Mesothelial cell of epicardium (in vitro differentiated cells): ENCODE measurements around the gene RTN3. TPM values are rescaled to one million over a fixed set of nuclear protein-coding genes. Genes with fewer than 3 reads are reported as not detected.

Source experiments
- DNase-seq, 2 experiments: peaks; one replicate each; pipeline ENCODE4 v3.0.0; 2021; ENCODE audit warnings: low spot score in 2 of 2; ENCODE audit not compliant: unreplicated experiment in 2 of 2
- H3K27ac Mint-ChIP-seq: 2 replicates; pipeline ENCODE4 v1.8.0; 2021; ENCODE audit warnings: mixed read lengths
- H3K27me3 Mint-ChIP-seq: 2 replicates; pipeline ENCODE4 v1.8.0; 2021; ENCODE audit warnings: low read depth, mixed read lengths
- H3K36me3 Mint-ChIP-seq: 2 replicates; pipeline ENCODE4 v1.8.0; 2021; ENCODE audit warnings: mixed read lengths
- H3K4me1 Mint-ChIP-seq: 2 replicates; pipeline ENCODE4 v1.8.0; 2021; ENCODE audit warnings: mixed read lengths
- H3K4me3 Mint-ChIP-seq: 2 replicates; pipeline ENCODE4 v1.8.0; 2021; ENCODE audit warnings: mild to moderate bottlenecking, moderate library complexity, mixed read lengths
- H3K9me3 Mint-ChIP-seq: 2 replicates; pipeline ENCODE4 v1.8.0; 2021; ENCODE audit warnings: mixed read lengths
- total RNA-seq: library from RNA; stranded (reverse); gene quantifications from 3 replicates; pipeline ENCODE4 v1.2.1, GENCODE V29; 2021
- TF ChIP-seq, protein P1 (sequence below): fragments of 200-600 bp; sonication (generic); IDR thresholded peaks from one replicate; pipeline ENCODE4 v1.5.0; 2021; ENCODE audit warnings: antibody characterized with exemption; ENCODE audit not compliant: unreplicated experiment

RTN3 gene
- total RNA-seq, 1 donor from 2014 or later = 92.4 TPM

DNA sequence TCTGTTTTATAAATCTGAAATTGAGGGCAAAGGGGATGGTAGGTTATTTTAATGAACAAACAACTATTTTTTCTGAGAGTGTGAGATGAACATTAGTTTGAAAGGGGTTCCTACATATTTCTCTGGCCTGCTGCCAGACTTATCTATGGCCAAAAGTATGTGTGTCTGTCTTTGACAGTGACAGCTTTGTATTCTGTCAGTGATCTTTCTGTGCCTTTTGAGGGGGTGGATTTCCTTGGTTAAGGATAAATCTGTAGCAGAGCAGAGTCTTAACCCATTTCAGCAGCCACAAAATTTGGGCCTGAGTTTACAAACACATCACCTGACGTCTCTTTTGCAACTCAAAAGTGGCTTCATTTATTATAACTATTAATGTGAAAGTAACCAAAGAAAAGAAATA lies 56.4 kb downstream of the RTN3 start:
- H3K4me3 Mint-ChIP-seq = no peak overlapping the region
- H3K36me3 Mint-ChIP-seq = peaks cover 1% of the 10 kb centered on the region
- no peak for DNase-seq
- no peaks in the 10 kb centered on the region for H3K9me3 Mint-ChIP-seq
- peak overlapping the region; percentile 45 for H3K27ac Mint-ChIP-seq
- TF ChIP-seq, protein P1, sequence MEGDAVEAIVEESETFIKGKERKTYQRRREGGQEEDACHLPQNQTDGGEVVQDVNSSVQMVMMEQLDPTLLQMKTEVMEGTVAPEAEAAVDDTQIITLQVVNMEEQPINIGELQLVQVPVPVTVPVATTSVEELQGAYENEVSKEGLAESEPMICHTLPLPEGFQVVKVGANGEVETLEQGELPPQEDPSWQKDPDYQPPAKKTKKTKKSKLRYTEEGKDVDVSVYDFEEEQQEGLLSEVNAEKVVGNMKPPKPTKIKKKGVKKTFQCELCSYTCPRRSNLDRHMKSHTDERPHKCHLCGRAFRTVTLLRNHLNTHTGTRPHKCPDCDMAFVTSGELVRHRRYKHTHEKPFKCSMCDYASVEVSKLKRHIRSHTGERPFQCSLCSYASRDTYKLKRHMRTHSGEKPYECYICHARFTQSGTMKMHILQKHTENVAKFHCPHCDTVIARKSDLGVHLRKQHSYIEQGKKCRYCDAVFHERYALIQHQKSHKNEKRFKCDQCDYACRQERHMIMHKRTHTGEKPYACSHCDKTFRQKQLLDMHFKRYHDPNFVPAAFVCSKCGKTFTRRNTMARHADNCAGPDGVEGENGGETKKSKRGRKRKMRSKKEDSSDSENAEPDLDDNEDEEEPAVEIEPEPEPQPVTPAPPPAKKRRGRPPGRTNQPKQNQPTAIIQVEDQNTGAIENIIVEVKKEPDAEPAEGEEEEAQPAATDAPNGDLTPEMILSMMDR = no peak
- H3K4me1 Mint-ChIP-seq = peaks cover 15% of the 10 kb centered on the region
- no peaks in the 10 kb centered on the region for H3K27me3 Mint-ChIP-seq

DNA sequence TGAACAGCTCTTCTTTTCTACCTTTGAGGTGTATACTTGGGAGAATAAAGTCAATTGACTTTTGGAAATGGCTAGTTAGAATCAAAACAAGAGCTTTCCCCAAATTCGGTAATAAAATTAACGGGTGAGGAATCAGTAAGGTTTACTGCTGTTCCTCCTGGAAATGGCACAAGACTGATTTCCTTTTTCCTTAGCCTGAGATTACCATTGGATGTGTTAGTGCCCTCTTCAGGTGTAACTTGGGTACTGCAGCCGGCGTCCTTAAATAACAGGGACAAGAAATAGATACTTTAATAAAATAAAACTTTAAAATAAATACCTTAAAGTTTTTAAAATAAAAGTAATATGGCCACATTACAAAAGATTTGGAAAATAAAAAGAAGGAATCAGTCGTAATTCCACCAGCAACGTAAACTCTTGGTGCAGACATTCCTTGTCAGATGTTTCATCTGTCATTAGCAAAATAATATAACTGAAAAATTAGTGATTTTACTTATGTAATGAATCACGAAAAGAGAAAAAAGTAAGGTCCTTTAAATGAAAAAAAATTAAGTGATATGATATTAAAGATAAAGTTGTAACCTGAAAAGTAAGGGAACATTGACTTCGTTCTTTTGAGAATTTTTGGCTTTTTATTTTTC lies 57.5 kb downstream of the RTN3 start:
- Mint-ChIP-seq H3K4me3 (no peak overlapping the region), H3K4me1 (peaks cover 15% of the 10 kb centered on the region), H3K36me3 (peaks cover 1% of the 10 kb centered on the region), H3K27ac (peak overlapping the region; percentile 76), H3K27me3 (no peaks in the 10 kb centered on the region), H3K9me3 (no peaks in the 10 kb centered on the region)
- TF ChIP-seq, protein P1 = peak; percentile 98
- DNase-seq = peak; percentile 33 to 79

DNA sequence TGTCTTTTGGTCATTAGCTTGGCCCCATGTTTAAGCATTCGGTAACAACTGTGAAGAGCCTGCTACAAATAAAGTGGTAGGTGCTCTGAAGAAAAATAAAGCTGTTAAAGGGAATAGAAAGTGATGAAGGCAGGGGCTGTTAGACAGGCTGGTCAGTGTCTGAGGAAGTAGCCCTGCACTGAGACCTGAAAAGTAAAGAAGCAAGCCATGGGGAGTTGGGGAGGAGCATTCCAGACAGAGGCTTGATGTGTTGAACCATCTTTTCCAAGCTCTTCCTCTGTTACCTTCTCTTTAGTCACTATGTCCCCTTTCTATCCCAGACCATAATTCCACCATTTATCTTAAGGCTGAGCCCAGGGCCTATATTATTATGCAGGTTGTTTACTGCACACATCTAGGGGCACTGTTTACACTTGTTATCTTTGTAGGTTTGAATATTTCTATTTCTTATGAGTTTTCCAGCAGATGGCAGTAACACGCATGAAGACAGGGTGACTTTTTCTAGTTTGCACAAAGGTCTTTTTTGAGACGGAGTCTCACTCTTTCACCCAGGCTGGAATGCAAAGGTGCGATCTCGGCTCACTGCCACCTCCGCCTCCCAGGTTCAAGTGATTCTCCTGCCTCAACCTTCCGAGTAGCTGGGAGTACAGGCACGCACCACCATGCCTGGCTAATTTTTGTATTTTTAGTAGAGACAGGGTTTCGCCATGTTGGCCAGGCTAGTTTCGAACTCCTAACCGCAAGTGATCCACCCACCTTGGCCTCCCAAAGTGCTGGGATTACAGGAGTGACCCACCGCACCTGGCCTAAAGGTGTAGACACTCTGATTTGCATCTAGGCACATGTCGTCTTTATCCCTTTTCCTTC lies 64.2 kb downstream of the RTN3 start:
- H3K36me3 Mint-ChIP-seq = peaks cover 4% of the 10 kb centered on the region
- TF ChIP-seq, protein P1 = no peak
- H3K4me1 Mint-ChIP-seq = no peaks in the 10 kb centered on the region
- DNase-seq = no peak
- no peaks in the 10 kb centered on the region for H3K9me3 Mint-ChIP-seq
- no peak overlapping the region for H3K4me3 Mint-ChIP-seq
- no peaks in the 10 kb centered on the region for H3K27me3 Mint-ChIP-seq
- peak overlapping the region; percentile 13 for H3K27ac Mint-ChIP-seq

DNA sequence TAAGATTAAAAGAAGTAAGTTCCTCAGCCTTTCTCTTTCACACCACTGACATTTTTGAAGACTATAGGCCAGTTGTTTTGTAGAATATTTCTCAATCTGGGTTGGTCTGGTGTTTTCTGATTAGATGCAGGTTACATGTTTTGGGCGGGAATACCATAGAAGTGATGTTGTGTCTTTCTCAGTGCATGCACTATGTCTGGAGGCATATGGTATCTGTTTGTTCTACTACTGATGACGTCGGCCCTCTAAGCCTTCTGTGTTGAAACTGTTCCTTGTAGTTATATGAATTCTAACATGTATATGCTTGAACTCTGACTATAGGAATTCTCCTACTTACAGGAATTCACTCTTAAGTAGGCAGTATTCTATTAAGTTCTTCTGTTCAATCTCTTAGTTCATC lies 65.7 kb downstream of the RTN3 start:
- no peak for DNase-seq
- no peaks in the 10 kb centered on the region for H3K9me3 Mint-ChIP-seq
- H3K4me3 Mint-ChIP-seq = no peak overlapping the region
- TF ChIP-seq, protein P1 = no peak
- no peaks in the 10 kb centered on the region for H3K4me1 Mint-ChIP-seq
- H3K27ac Mint-ChIP-seq = no peak overlapping the region
- H3K36me3 Mint-ChIP-seq = peaks cover 11% of the 10 kb centered on the region
- H3K27me3 Mint-ChIP-seq = no peaks in the 10 kb centered on the region

DNA sequence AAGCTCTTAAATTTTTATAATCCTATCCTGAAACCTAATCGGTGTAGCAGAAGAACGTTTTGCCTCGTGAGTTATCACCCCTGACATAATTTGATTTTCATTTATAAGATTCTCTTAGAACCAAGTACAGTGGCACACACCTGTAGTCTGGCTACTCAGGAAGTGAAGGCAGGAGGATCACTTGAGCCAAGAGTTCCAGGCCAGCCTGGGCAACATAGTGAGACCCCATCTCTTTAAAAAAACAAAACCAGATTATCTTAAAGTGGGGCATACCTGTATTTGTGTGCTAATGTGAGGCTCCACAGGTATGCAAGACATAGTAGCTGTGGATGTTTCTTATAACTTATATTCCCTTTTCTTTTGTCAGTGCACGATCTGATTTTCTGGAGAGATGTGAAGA lies 68.3 kb downstream of the RTN3 start:
- Mint-ChIP-seq H3K27ac (no peak overlapping the region), H3K27me3 (no peaks in the 10 kb centered on the region), H3K4me1 (no peaks in the 10 kb centered on the region), H3K4me3 (no peak overlapping the region), H3K36me3 (peaks cover 26% of the 10 kb centered on the region), H3K9me3 (no peaks in the 10 kb centered on the region)
- no peak for DNase-seq
- TF ChIP-seq, protein P1 = no peak
